Measurements from ENCODE around the gene MRPS18A.

DNA sequence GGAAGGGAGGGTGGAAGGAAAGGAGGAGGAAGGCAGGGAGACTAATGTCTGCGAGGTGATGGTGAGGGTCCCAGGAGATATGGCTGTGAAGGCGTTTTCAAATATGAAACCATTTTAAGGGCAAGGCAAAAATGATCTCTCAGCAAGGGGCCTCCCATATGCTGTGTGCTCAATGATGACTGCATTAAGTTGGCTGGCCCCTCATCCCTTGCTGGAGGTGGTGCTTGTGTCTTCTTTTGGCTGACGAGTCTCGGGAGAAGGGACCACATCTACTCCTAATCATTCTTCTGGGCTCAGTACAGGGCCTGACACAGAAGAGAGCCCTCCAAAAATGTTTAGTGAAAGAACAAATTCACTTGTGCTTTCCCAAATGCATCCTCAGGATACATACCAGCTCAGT lies 23.0 kb upstream of the MRPS18A start:
- TF ChIP-seq POLR2AphosphoS5 (IDR thresholded peaks at IDR 0.05; ENCODE audit: low read depth, low read length) (no peak), CBX5 (IDR thresholded peaks at IDR 0.05; ENCODE audit: low read depth, low read length) (no peak), TEAD4 (IDR thresholded peaks at IDR 0.05; ENCODE audit: low read depth, low read length) (no peak), RFX5 (IDR thresholded peaks at IDR 0.05; ENCODE audit: borderline replicate concordance, low read depth, low read length) (no peak), HDAC6 (IDR thresholded peaks at IDR 0.05; ENCODE audit: low read depth, low read length) (no peak), EP300 (IDR thresholded peaks at IDR 0.05; ENCODE audit: borderline replicate concordance in 1 of 2, low read depth in 2 of 2, low read length in 2 of 2) (no peak), EZH2 (IDR thresholded peaks at IDR 0.05; ENCODE audit: low read depth, low read length, severe bottlenecking) (no peak), RNF2 (IDR thresholded peaks at IDR 0.05; ENCODE audit: borderline replicate concordance, low read depth, low read length, missing control alignments, poor library complexity, severe bottlenecking) (no peak), ZNF274 (IDR thresholded peaks at IDR 0.05; ENCODE audit: borderline replicate concordance, extremely low read depth, low read length) (no peak)
- TF ChIP-seq, protein P1, sequence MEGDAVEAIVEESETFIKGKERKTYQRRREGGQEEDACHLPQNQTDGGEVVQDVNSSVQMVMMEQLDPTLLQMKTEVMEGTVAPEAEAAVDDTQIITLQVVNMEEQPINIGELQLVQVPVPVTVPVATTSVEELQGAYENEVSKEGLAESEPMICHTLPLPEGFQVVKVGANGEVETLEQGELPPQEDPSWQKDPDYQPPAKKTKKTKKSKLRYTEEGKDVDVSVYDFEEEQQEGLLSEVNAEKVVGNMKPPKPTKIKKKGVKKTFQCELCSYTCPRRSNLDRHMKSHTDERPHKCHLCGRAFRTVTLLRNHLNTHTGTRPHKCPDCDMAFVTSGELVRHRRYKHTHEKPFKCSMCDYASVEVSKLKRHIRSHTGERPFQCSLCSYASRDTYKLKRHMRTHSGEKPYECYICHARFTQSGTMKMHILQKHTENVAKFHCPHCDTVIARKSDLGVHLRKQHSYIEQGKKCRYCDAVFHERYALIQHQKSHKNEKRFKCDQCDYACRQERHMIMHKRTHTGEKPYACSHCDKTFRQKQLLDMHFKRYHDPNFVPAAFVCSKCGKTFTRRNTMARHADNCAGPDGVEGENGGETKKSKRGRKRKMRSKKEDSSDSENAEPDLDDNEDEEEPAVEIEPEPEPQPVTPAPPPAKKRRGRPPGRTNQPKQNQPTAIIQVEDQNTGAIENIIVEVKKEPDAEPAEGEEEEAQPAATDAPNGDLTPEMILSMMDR (IDR thresholded peaks at IDR 0.05; ENCODE audit: control extremely low read depth in 1 of 3, insufficient read depth in 1 of 3, low read depth in 1 of 3, low read length in 3 of 3), result no peak
- TF ChIP-seq, protein P2, sequence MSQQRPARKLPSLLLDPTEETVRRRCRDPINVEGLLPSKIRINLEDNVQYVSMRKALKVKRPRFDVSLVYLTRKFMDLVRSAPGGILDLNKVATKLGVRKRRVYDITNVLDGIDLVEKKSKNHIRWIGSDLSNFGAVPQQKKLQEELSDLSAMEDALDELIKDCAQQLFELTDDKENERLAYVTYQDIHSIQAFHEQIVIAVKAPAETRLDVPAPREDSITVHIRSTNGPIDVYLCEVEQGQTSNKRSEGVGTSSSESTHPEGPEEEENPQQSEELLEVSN (IDR thresholded peaks at IDR 0.05), result no peak

All from H1 (cell line).